ENCODE measurements around the gene NAV3. TPM values are rescaled to one million over a fixed set of nuclear protein-coding genes. Genes with fewer than 3 reads are reported as not detected.

NAV3 gene
- total RNA-seq, 4 donors from 2014 or later, result 4.6 to 10.7 (median 6.6) TPM

GRCh38 chr12:77850129-77850528 is 19.4 kb downstream of the NAV3 start:
- no peaks in the 10 kb centered on the region for H3K27me3 ChIP-seq
- peaks cover 0 to 16% (median 3%) of the 10 kb centered on the region in 3 donors for H3K4me1 ChIP-seq
- H3K36me3 ChIP-seq, result no peaks in the 10 kb centered on the region
- H3K9me3 ChIP-seq, result no peaks in the 10 kb centered on the region
- TF ChIP-seq CTCF (IDR thresholded peaks at IDR 0.05) (no peak), POLR2AphosphoS5 (IDR thresholded peaks at IDR 0.05) (no peak), EP300 (IDR thresholded peaks at IDR 0.05) (no peak), POLR2A (IDR thresholded peaks at IDR 0.05) (no peak)
- ATAC-seq, result no peak
- H3K27ac ChIP-seq, result no peak overlapping the region
- WGBS, 2 donors (ENCODE audit: low coverage in 1 of 2), result 36 to 50% methylated on average over 2 of the region's 2 CpGs
- no peak overlapping the region for H3K4me3 ChIP-seq

GRCh38 chr12:77850698-77851097 is 20.0 kb downstream of the NAV3 start:
- no peak overlapping the region for H3K4me3 ChIP-seq
- no peak for ATAC-seq
- WGBS, 2 donors (ENCODE audit: low coverage in 1 of 2), result 89 to 100% methylated on average over 2 of the region's 2 CpGs
- no peaks in the 10 kb centered on the region for H3K27me3 ChIP-seq
- no peak overlapping the region for H3K27ac ChIP-seq
- no peaks in the 10 kb centered on the region for H3K36me3 ChIP-seq
- no peaks in the 10 kb centered on the region for H3K9me3 ChIP-seq
- H3K4me1 ChIP-seq, result peaks cover 0 to 16% (median 3%) of the 10 kb centered on the region in 3 donors
- no peak for TF ChIP-seq CTCF (IDR thresholded peaks at IDR 0.05)
- no peak for TF ChIP-seq POLR2AphosphoS5 (IDR thresholded peaks at IDR 0.05)
- TF ChIP-seq POLR2A (IDR thresholded peaks at IDR 0.05), result no peak
- TF ChIP-seq EP300 (IDR thresholded peaks at IDR 0.05), result no peak

- no peaks in the 10 kb centered on the region for H3K27me3 ChIP-seq
- 45 to 77% methylated on average over 2 to 5 of the region's 5 CpGs for WGBS, 2 donors (ENCODE audit: low coverage in 1 of 2)
- TF ChIP-seq POLR2A (IDR thresholded peaks at IDR 0.05) (no peak), POLR2AphosphoS5 (IDR thresholded peaks at IDR 0.05) (no peak), CTCF (IDR thresholded peaks at IDR 0.05) (no peak), EP300 (IDR thresholded peaks at IDR 0.05) (no peak)
- H3K27ac ChIP-seq, result no peak overlapping the region
- no peak overlapping the region for H3K4me3 ChIP-seq
- no peaks in the 10 kb centered on the region for H3K36me3 ChIP-seq
- H3K4me1 ChIP-seq, result no peaks in the 10 kb centered on the region
- no peaks in the 10 kb centered on the region for H3K9me3 ChIP-seq
- ATAC-seq, result no peak
Measured at GRCh38 chr12:77855548-77855947, 24.9 kb downstream of the NAV3 start.

GRCh38 chr12:77861317-77861716 is 30.6 kb downstream of the NAV3 start:
- no peak overlapping the region for H3K4me3 ChIP-seq
- no peak for ATAC-seq
- no peaks in the 10 kb centered on the region for H3K4me1 ChIP-seq
- TF ChIP-seq CTCF (IDR thresholded peaks at IDR 0.05) (no peak), POLR2AphosphoS5 (IDR thresholded peaks at IDR 0.05) (no peak), EP300 (IDR thresholded peaks at IDR 0.05) (no peak), POLR2A (IDR thresholded peaks at IDR 0.05) (no peak)
- no peaks in the 10 kb centered on the region for H3K36me3 ChIP-seq
- no peaks in the 10 kb centered on the region for H3K27me3 ChIP-seq
- no peaks in the 10 kb centered on the region for H3K9me3 ChIP-seq
- H3K27ac ChIP-seq, result no peak overlapping the region

- TF ChIP-seq POLR2AphosphoS5 (IDR thresholded peaks at IDR 0.05) (no peak), POLR2A (IDR thresholded peaks at IDR 0.05) (no peak), EP300 (IDR thresholded peaks at IDR 0.05) (no peak), CTCF (IDR thresholded peaks at IDR 0.05) (no peak)
Measured at GRCh38 chr12:77865178-77865577, 34.5 kb downstream of the NAV3 start.

More at GRCh38 chr12:77865178-77865577, 34.5 kb downstream of the NAV3 start:
- Histone ChIP-seq H3K4me1 (no peaks in the 10 kb centered on the region), H3K27ac (no peak overlapping the region), H3K27me3 (no peaks in the 10 kb centered on the region), H3K36me3 (no peaks in the 10 kb centered on the region), H3K9me3 (no peaks in the 10 kb centered on the region), H3K4me3 (no peak overlapping the region)
- 83 to 95% methylated on average over 1 of the region's 1 CpG for WGBS, 2 donors (ENCODE audit: low coverage in 1 of 2)
- no peak for ATAC-seq

Measured in gastroesophageal sphincter (tissue), 4 donors.